OCI-LY1 (cell line): ENCODE measurements around the gene TCERG1L.

Source experiments
- H2AFZ ChIP-seq: fragments of 200-600 bp; sonication (generic), shearing (Covaris generic); 2 replicates; pipeline ENCODE4 v1.6.0; 2014; ENCODE audit warnings: antibody characterized with exemption, mild to moderate bottlenecking, low read length
- H3F3A ChIP-seq: fragments of 200-600 bp; sonication (generic), shearing (Covaris generic); 2 replicates; pipeline ENCODE4 v1.6.0; 2014; ENCODE audit warnings: mild to moderate bottlenecking, antibody characterized with exemption, low read length, moderate library complexity; ENCODE audit not compliant: insufficient read depth
- H3K27ac ChIP-seq: fragments of 200-600 bp; sonication (generic); 2 replicates; pipeline ENCODE4 v1.5.1; 2014; ENCODE audit warnings: low read length, mixed run types, mild to moderate bottlenecking, low read depth; ENCODE audit not compliant: poor library complexity, severe bottlenecking
- H3K27me3 ChIP-seq: fragments of 200-600 bp; sonication (generic); 2 replicates; pipeline ENCODE4 v1.6.0; 2014; ENCODE audit warnings: antibody characterized with exemption, mild to moderate bottlenecking, low read length, moderate library complexity; ENCODE audit not compliant: insufficient read depth
- H3K36me3 ChIP-seq: fragments of 200-600 bp; sonication (generic); 2 replicates; pipeline ENCODE4 v1.6.1; 2014; ENCODE audit warnings: mild to moderate bottlenecking, antibody characterized with exemption, low read length, moderate library complexity, mixed read lengths; ENCODE audit not compliant: insufficient read depth
- H3K4me1 ChIP-seq: fragments of 200-600 bp; sonication (generic); 2 replicates; pipeline ENCODE4 v1.5.1; 2014; ENCODE audit warnings: mild to moderate bottlenecking, low read length, moderate library complexity; ENCODE audit not compliant: insufficient read depth, severe bottlenecking
- H3K4me2 ChIP-seq: fragments of 200-600 bp; sonication (generic), shearing (Covaris generic); 2 replicates; pipeline ENCODE4 v1.6.1; 2014; ENCODE audit warnings: low read length
- H3K4me3 ChIP-seq: fragments of 200-600 bp; sonication (generic); 2 replicates; pipeline ENCODE4 v1.5.1; 2014; ENCODE audit warnings: low read length, low read depth, mild to moderate bottlenecking, mixed read lengths; ENCODE audit not compliant: poor library complexity, severe bottlenecking
- H3K79me2 ChIP-seq: fragments of 200-600 bp; shearing (Covaris generic); 2 replicates; pipeline ENCODE4 v1.6.1; 2016; ENCODE audit warnings: mixed run types, low read length, mixed read lengths; ENCODE audit not compliant: insufficient read depth
- H3K9ac ChIP-seq: fragments of 200-600 bp; sonication (generic), shearing (Covaris generic); 2 replicates; pipeline ENCODE4 v1.6.1; 2014; ENCODE audit warnings: mild to moderate bottlenecking, low read length, mixed read lengths
- H3K9me2 ChIP-seq: fragments of 200-600 bp; sonication (generic), shearing (Covaris generic); 2 replicates; pipeline ENCODE4 v1.6.1; 2014; ENCODE audit warnings: low read depth, mild to moderate bottlenecking, low read length, mixed read lengths
- H3K9me3 ChIP-seq: fragments of 200-600 bp; shearing (Covaris generic); 2 replicates; pipeline ENCODE4 v1.6.1; 2014; ENCODE audit warnings: low read length, mixed read lengths
- H4K20me1 ChIP-seq: fragments of 200-600 bp; sonication (generic), shearing (Covaris generic); 2 replicates; pipeline ENCODE4 v1.6.0; 2016; ENCODE audit warnings: mild to moderate bottlenecking, low read length; ENCODE audit not compliant: insufficient read depth
- EZH2 ChIP-seq: fragments of 200-600 bp; sonication (generic), shearing (Covaris generic); IDR thresholded peaks from 2 replicates; pipeline ENCODE4 v1.8.0; 2017; ENCODE audit warnings: borderline replicate concordance, mixed run types, mild to moderate bottlenecking, antibody characterized with exemption, low read length, moderate library complexity, mixed read lengths
- TF ChIP-seq, protein P1 (sequence below): fragments of 200-600 bp; sonication (generic), shearing (Covaris generic); IDR thresholded peaks from 2 replicates; pipeline ENCODE4 v1.5.1; 2017; ENCODE audit warnings: mild to moderate bottlenecking, antibody characterized with exemption, low read length, moderate library complexity, mixed read lengths

The TCERG1L gene

GRCh38 chr10:131075218-131075770 is 236.2 kb downstream of the TCERG1L start:
- 0 out of 2 replicates have a peak, but pooled peaks cover 4% of the 10 kb centered on the region for H3K27me3 ChIP-seq
- no peaks in the 10 kb centered on the region for H3F3A ChIP-seq
- no peaks in the 10 kb centered on the region for H3K4me1 ChIP-seq
- no peak overlapping the region for H3K9ac ChIP-seq
- H3K9me3 ChIP-seq = no peaks in the 10 kb centered on the region
- TF ChIP-seq EZH2 = no peak
- TF ChIP-seq, protein P1, sequence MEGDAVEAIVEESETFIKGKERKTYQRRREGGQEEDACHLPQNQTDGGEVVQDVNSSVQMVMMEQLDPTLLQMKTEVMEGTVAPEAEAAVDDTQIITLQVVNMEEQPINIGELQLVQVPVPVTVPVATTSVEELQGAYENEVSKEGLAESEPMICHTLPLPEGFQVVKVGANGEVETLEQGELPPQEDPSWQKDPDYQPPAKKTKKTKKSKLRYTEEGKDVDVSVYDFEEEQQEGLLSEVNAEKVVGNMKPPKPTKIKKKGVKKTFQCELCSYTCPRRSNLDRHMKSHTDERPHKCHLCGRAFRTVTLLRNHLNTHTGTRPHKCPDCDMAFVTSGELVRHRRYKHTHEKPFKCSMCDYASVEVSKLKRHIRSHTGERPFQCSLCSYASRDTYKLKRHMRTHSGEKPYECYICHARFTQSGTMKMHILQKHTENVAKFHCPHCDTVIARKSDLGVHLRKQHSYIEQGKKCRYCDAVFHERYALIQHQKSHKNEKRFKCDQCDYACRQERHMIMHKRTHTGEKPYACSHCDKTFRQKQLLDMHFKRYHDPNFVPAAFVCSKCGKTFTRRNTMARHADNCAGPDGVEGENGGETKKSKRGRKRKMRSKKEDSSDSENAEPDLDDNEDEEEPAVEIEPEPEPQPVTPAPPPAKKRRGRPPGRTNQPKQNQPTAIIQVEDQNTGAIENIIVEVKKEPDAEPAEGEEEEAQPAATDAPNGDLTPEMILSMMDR = no peak
- no peak overlapping the region for H2AFZ ChIP-seq
- H3K9me2 ChIP-seq = no peaks in the 10 kb centered on the region
- no peak overlapping the region for H3K27ac ChIP-seq
- no peak overlapping the region for H3K4me3 ChIP-seq
- H3K36me3 ChIP-seq = no peaks in the 10 kb centered on the region
- H4K20me1 ChIP-seq = no peaks in the 10 kb centered on the region
- no peaks in the 10 kb centered on the region for H3K79me2 ChIP-seq
- no peak overlapping the region for H3K4me2 ChIP-seq

GRCh38 chr10:131074682-131075081 is 236.8 kb downstream of the TCERG1L start:
- no peaks in the 10 kb centered on the region for H3F3A ChIP-seq
- no peaks in the 10 kb centered on the region for H3K9me3 ChIP-seq
- 0 out of 2 replicates have a peak, but pooled peaks cover 4% of the 10 kb centered on the region for H3K27me3 ChIP-seq
- no peaks in the 10 kb centered on the region for H3K36me3 ChIP-seq
- no peaks in the 10 kb centered on the region for H3K79me2 ChIP-seq
- H3K9me2 ChIP-seq = no peaks in the 10 kb centered on the region
- no peak overlapping the region for H3K4me3 ChIP-seq
- no peaks in the 10 kb centered on the region for H3K4me1 ChIP-seq
- H3K4me2 ChIP-seq = no peak overlapping the region
- no peak overlapping the region for H3K27ac ChIP-seq
- no peak overlapping the region for H3K9ac ChIP-seq
- no peaks in the 10 kb centered on the region for H4K20me1 ChIP-seq
- TF ChIP-seq EZH2 = no peak
- TF ChIP-seq, protein P1 = no peak
- H2AFZ ChIP-seq = no peak overlapping the region

- no peak for TF ChIP-seq EZH2
- TF ChIP-seq, protein P1 = no peak
These were observed 238.0 kb downstream of the TCERG1L start for GRCh38 chr10:131073469-131074035.

More at GRCh38 chr10:131073469-131074035, 238.0 kb downstream of the TCERG1L start:
- Histone ChIP-seq H3K9me3 (no peaks in the 10 kb centered on the region), H3K4me3 (no peak overlapping the region), H3K9ac (no peak overlapping the region), H3K27me3 (no peaks in the 10 kb centered on the region), H3K36me3 (no peaks in the 10 kb centered on the region), H3K4me2 (no peak overlapping the region), H3K4me1 (no peaks in the 10 kb centered on the region), H3K79me2 (no peaks in the 10 kb centered on the region), H3K9me2 (no peaks in the 10 kb centered on the region), H3F3A (no peaks in the 10 kb centered on the region), H4K20me1 (no peaks in the 10 kb centered on the region), H3K27ac (no peak overlapping the region), H2AFZ (no peak overlapping the region)
